Stimulated activated CD8-positive, alpha-beta memory T cell treated with anti-CD3 and anti-CD28 coated beads, Interleukin-15, amount 100 ng/mL, for 4 hours (primary cell): ENCODE data around the gene TXNDC5.
"Not testable (repeated sequence)": the region's sequence is repeated elsewhere in the genome, so short reads cannot be mapped to it uniquely, and the experiment has no call there.

ENCODE experiments used
- DNase-seq, 2 donors: peaks; one replicate each; pipeline ENCODE4 v3.0.0-alpha.2; 2020; ENCODE audit warnings: low read depth in 2 of 2

Gene TXNDC5

DNA sequence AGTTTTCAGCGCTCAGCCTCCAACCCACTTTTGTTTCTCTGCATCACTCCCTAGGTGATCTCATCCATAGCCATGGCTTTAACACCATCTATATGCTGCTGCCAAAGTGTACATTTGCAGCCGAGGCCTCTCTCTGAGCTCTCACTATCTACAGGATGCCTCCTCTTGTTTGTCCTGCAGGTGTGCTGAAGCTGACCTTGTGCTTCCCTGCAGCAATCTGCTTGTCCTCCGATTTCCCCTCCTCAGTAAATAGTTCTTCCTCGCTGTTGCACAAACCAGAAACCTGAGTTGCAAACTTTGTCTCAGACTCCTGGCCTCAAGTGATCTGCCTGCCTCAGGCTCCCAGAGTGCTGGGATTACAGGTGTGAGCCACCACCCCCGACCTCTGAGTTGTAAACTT lies 3.7 kb upstream of the TXNDC5 start:
- no peak for DNase-seq

DNA sequence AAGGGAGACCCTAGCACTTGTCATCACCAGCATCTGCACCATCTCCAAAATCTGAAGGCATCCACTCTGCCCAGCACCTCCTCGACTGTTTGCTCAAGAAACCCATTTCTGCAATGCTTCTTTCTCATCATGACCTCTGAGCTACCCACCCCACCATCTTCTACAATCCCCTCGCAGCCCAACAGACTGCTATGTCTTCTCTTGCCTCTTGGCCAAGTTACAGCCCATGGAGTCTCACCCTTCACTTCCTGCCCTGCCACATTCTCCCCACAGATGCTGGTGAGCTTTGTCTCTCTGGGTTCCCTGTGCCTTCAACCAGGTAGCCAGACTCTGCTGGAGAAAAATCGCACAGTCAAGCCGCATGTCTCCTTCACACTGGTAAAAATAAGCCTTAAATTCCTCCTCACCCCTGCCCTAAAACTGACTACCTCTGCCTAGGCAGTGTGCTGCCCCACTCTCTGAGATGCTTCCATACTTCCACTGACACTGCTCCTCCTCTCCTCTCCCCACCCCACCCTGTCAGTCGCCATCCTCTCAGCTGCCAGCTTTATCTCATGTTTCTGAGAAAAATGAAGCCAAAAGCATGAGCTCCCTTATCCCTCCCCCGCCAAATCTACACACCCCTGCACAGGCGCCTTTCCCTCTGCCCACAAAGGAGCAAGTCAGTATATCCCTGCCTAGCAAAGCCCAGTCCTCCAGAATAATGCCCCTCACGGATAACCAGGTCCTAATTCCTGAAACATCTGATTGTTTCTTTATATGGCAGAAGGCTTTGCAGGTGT lies 2.3 kb upstream of the TXNDC5 start:
- DNase-seq, result no peak

DNA sequence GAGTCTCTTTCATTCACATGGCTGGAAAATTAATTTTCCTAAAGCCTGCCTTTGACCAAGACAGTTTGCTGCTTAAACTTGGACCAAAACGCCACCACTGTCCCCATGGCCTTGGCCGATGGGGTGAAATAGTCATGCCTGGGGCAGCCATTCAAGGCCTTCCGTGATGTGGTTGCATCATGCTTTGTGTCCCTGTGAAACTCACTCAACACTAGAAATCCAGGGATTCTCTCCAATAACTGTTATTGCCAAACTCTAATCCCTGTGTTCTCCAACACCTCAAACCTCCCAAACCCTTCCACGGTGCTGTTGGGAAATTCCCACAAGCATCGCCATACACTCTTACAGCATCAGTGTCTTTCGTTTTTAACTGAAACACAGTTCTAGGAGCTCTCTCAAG lies 1.4 kb upstream of the TXNDC5 start:
- no peak for DNase-seq

DNA sequence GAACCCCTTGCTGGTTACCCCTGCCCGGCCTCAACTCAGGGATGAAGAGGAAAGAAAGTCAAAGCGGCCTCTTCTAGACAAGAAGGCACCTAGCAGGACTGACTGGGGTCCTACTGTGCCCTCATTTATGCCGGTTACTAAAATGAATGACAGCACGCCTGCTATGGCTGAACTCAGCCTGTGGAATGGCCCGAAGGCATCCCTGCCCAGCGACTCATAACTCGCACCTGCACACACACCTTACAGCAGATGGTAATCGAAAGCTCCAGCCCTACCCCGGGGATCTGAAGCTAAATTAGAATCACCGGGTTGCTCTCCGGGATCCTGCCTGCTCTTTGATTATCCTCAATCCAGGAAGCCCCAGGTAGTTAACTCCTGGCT lies 747 bp upstream of the TXNDC5 start:
- DNase-seq, result no peak

DNA sequence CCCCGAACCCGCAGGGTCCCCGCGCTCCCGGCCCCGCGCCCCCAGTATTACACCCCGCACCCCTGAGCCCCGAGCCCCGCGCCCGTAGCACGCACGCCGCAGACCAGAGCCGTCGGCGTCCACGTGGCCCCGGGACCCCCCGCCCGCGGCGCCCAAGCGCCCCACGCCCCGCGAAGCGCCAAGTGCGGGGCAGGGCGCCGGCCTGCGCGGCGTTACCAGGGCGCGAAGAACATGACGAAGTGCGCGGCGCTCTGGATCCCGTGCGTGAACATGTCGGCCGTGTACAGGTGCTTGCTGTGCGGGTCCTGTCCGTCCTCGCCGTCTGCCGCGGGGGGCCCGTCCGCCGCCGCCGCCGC lies 312 bp downstream of the TXNDC5 start:
- DNase-seq, result no peak

DNA sequence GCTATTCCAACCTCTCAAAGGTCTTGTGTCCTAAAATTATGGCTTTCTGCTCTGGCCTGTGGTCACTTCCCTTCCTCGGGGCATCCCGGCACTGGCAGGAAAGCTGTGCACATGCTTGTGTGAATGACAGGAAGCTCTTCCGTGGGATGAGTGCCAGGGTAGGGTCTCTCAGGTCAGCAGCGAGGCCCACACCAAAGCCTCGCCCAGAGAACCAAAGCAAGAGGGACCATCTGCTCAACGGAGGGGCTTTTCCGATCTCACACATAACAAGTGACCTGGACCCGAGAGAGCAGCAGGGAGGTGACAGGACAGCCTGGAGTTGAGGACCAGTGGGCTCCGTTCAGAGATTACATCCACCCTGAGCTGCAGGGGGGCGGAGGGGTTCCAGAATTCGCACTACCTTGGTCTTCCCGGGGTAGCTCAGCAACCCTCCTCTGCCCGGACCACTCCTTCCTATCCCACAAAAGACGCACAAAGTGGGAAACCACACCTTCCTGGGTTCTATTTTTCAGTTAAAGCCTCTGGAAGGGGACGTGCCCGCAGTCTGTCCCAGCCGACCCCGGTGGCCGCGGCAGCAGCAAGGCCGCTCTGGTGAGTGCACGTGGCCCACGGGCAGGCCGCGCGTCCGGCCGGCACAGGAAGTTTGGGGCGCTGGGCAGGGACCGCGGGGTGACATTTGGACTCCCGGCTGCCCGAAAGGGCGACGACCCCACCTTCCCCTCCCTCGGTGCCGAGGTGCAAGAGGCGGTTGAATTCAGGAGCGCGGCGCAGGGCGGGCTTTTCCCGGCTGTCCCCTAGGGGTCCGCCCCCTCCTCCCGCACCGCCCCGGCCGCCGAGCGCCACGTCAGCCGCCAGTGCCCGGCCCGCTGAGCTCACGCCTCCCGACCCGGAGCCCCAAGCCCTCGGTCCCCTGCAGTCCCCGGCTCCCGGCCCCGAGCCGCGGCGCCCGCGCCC lies 988 bp downstream of the TXNDC5 start:
- DNase-seq, result peak in 1 of 2 donors; percentile 17

DNA sequence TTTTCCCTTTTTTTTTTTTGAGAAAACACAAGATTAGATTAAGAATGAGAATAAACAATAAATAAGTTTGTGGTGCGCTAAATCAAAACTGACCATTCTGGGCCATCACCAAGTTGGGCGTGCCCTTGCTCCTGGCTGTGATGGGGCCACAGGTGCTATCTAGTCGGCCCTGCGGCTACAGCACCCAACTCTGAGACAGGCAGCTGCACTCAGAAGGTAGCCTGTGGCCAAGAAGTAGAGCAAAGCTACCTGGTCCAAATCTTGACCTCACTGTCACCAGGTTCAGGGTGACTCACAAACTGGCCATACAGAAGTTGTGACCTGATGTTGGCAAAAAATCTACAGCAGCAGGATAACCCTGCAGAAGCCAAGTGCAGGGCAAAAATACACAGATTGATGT lies 3.4 kb downstream of the TXNDC5 start:
- DNase-seq, result no peak

DNA sequence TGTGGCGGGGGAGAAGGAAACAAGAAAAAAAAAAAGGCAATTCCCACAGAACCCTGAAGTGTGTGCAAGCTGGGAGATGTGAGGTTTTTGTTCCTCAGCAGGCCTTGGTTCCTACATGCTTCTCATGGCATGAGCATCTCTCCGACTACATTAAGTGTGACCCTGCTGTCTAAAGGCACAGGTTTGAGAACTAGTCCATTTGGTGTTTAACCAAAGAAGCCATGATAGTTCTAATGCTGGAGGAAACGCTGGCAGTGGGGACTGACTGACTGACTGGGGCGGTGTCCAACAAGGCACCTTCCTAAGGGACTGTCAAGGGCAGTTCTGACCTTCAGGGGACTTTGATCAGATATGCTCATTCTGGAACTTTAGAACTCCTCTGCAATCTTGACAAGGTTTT lies 3.8 kb downstream of the TXNDC5 start:
- DNase-seq, result no peak

DNA sequence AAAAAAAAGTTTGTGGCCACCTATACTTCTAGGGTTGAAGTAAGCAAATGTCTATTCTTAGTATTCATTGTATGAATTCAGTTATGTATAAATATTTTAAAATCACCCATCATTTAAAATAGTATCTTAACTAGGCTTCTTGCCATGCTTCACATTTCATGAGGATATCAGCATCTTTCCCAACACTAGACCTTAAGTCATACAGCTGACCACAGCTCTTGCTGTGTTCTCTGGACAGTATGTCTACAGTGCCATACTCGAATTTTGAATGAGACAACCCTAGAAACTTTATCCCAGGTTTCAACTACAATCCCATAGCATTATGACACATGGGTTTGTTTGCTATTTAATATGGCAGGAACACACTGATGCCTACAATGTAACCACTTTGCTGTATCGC lies 5.2 kb downstream of the TXNDC5 start:
- DNase-seq, result no peak

DNA sequence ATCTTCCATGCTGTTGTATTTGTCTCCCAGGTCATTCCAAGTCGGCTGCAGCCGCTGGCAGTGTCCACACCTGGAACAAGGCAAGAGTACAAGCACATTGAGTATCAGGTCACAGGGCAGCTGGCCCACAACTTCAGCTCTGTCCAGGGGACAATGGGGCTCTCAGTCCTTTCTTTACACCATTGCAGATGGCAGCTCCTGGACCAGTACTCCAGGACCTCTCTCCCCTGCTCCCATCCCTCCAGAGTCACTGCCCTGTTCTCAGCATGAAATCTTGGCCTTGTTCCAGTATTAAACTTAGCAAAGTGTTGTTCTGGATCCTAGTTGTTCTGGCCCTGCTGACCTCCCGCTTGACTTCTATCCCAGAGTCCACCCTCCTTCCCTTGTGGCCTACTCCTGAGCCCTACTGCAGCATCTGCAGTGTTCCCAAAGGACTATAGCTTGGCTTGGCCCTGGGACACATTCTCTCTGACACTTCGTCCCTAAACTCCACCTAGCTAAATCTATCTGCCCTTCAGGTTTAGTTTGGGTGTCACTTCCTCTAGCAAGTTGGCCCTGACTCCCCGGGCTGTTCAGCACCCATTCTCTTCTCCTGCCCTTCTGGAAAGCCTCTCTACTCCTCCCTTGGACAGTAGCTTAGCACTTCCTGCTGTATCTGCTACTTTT lies 5.8 kb downstream of the TXNDC5 start:
- DNase-seq, result no peak

DNA sequence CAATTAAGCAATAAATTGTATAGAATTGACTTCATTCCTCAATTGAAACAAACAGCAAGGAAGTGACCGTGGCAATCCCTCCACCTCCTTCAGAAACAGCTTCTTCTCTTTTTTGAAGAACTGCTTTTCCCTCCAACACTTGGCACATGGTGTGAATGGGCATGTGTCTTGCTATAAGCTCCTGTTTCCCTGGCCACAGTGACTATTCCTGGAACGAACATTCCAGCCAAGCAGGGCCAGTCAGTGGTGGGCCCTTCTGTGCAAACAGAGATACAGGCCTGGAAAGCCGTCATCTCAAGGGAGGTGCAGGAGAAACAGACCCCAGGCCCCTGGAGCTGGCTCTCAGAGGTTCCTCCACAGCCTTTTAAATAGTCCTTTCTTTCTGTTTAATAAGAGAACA lies 6.9 kb downstream of the TXNDC5 start:
- no peak for DNase-seq

DNA sequence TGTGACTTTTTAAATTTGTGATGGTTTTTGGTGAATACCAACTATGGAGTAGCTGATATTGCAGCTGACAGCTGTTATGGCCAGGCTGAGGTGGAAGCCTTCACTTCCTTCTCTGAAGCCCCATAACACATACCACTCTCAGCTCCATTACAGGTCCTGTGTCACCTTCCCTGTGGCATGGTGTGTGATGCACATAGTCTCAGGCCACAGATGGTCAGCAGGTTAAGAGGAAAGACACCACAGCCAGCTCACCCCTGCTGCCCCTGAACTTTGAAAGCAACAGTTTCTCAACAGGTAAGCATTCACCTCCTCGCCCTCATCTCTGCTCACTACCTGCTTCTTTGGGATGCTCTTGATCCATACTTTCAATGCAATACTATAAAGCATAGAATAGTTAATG lies 7.7 kb downstream of the TXNDC5 start:
- no peak for DNase-seq

DNA sequence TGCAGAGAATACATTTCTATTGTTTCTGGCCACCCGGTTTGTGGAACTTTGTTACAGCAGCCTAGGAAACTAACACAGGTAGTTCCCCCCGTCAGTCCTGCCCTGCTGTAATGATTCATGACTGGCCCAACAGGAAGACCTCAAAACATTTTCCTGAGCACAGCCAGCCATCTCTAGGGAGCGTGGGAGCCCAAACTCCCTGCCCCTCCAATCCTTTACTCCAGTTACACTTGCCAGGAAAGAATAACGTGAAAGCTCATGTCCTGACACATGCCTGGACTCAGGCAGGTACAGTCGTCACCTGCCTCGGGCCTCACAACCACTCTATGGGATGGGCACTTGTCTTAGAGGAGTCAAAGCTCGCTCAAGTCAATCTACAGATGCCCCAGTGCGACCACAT lies 8.4 kb downstream of the TXNDC5 start:
- DNase-seq, result no peak

DNA sequence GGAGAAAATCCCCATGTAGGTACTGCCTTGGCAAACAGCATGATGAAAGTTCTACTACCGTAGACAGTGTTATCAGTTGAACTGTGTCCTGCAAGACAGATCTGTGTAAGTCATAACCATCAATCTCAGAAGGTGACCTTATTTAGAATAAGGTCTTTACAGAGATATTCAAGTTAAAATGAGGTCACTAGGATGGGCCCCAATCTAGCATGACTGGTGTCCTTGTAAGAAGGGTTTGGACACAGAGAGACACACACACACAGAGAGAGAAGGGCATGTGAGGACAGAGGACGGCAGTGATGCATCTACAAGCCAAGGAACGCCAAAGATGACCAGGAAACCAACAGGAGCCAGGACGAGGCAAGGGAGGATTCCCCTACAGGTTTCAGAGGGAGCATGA lies 8.8 kb downstream of the TXNDC5 start:
- no peak for DNase-seq

DNA sequence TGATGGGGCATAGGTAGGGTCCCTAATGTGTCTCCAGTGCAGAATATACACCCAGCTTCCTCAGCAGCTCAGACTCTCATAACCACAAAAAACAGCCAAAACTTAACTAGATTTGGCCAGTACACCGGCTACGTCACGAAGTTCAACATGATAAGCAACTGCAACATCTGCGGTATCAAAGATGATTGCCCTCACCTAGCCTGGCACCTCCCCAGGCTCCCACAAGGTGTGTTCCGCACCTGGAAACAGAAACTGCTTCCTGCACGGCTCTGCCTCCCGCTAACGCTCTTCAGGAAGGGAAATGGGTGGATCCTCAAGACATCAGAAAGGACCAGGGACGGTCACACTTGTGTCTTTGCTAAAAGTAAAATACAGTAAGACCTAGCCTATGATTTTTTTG lies 9.5 kb downstream of the TXNDC5 start:
- no peak for DNase-seq

DNA sequence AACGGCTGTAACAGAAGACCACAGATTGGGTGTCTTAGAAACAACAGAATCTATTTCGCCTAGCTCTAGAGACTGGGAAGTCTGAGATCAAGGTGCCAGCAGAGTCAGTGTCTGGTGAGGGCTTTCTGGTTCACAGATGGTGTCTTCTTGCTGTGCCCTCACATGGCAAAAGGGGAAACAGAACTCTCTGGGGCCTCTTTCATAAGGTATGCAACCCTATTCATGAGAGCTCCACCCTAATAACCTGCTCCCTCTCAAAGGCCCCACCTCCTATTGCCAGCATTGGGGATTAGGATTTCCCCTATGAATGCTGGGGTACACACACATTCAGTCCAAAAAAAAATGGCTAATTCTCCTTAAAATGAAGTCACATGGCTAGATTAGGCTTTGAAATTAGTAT lies 10.0 kb downstream of the TXNDC5 start:
- no peak for DNase-seq

DNA sequence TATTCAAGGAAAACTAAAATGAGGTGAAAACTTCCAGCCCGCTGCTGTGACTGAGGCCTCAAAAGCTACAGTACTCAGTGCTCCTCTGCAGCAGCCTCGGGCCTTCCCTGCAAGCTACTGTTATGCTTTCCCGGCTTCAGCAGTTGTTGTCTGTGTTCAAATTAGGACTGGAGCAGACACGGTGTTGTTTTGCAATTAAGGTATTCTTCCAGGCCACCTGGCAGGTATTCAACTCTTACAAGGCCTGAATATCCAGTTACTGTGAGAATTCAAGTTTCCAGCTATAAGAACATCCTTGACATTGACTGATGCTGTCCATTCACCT lies 10.7 kb downstream of the TXNDC5 start:
- DNase-seq, result no peak

DNA sequence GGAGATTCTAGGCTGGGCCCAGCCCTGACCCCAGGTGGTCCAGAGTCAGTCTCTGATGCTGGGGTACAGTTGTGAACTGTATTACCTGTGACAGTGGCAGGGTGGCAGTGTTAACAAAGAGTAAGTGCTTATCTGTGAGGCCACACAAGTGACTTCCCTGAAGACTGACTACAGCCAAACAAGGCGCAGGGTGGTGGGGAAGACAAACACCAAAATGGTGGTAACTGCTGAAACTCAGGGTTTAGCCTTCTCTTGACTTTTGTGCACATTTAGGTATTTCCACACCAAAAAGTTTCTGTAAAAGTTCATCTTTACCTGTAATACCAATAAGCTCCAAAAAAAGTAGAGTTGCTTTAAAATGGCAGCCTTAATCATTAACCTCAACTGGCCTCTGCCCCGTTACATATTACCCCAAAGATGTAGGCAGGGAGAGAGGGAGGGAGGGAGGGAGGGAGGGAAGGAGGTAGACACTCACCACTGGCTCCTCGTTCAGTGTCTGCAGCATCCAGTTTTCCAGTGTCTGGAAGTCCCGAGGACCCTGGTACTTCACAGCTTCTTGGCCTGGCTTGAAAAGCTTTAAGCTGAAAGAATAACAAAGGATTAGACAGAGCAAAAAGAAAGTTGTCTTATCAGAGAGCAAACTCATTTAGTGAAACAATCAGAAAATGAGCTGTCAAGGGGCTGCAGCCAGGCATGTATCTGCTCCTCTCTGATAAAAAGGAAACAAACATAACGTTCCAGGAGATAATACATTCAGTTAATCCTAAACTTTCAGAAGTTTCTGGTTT lies 11.3 kb downstream of the TXNDC5 start:
- no peak for DNase-seq

DNA sequence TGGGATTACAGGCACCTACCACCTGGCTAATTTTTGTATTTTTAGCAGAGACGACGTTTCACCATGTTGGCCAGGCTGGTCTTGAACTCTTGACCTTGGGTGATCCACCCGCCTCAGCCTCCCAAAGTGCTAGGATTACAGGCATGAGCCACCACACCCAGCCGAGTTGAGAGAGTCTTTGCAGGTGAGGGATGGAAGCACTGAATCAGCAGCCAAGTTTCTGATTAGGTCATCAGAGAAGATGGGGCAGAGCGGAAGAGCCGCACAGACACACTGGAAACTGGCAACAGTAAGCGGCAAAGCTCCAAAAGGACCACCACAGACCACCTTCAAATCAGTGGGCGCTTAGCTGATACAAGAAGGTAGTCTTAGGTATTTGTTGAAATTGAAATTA lies 12.4 kb downstream of the TXNDC5 start:
- not testable (repeated sequence) for DNase-seq

DNA sequence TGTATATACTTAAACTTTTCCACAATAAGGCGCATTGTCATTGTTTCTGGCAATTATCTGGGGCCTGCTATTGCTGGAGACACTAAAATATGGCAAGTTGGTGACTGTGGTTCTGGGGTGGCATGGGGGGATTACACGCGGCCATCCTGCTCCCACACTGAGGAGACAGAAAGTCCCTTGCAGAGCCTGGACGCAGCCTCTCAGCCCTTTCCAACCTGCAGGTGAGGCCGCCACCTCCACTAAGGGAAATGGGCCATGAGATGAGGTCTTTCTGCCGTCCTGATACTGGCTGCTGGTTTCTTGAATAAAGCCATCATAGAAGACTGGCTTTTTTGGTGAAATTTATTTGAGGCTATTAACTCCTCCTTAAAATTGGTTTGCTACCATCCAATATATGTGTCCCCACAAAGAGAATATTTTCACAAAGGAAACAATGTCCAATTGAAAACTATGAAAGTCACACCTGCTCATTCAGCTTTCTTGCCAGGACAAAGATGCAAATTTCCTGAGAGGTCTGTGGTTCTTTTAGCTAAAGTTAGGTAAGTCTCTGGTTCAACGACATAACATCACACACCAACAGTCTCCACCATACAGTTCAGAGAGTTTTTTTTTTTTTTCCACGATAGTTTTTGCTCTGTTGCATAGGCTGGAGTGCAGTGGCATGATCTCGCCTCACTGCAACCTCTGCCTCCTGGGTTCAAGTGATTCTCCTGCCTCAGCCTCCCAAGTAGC lies 13.0 kb downstream of the TXNDC5 start:
- no peak for DNase-seq

DNA sequence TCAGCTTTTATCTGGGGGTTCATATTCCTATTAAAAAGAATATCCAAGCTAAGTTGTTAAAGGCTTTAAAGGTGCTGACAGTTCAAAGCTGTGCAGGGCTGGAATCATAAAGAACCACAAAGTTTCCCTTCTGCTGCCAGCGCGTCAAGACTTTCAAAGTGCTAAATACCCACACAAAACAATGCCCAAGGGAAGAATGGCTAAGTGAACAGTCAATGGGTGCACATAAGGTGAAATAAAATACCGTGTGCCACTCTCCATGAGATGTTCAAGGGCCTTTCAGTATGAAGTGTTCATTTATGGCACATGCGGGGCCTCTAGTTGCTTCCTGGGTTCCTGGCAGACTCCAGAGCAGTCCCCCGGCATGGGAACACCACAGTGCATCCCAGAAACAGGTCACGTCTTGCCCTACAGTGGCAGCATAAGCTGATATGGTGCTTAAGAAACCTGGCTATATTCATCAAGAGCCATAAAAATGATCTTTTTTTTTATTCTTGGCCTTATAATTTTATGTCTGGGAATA lies 14.1 kb downstream of the TXNDC5 start:
- no peak for DNase-seq
